Activated CD4-positive, alpha-beta T cell treated with anti-CD3 and anti-CD28 coated beads, Interleukin-2, amount 50 U/mL, for 4 hours (primary cell): ENCODE data around the gene ZSCAN25.
"Not testable (repeated sequence)": the region's sequence is repeated elsewhere in the genome, so short reads cannot be mapped to it uniquely, and the experiment has no call there.

Experiments
- DNase-seq, 2 experiments: peaks; one replicate each; pipeline ENCODE4 v3.0.0-alpha.2; 2020

The ZSCAN25 gene

DNA sequence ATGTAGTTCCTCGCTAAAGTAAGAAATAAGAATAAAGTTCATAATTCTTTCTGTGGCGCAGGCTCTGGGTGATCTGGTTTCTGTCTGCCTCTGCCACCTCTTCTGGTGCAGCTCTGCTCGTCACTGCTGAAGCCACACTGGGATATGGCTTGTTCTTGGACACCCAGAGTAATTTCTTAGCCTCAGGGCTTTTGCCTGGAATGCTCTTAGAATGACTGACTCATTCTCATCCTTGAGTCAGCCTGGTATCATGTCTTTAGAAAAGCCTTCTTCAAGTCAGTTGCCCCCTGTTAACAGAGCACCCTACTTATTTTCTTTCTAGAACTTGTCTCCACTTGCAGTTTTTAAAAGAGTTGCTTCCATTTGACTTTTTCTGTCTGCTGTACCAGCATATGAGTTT lies 2.0 kb downstream of the ZSCAN25 start:
- DNase-seq, result no peak

DNA sequence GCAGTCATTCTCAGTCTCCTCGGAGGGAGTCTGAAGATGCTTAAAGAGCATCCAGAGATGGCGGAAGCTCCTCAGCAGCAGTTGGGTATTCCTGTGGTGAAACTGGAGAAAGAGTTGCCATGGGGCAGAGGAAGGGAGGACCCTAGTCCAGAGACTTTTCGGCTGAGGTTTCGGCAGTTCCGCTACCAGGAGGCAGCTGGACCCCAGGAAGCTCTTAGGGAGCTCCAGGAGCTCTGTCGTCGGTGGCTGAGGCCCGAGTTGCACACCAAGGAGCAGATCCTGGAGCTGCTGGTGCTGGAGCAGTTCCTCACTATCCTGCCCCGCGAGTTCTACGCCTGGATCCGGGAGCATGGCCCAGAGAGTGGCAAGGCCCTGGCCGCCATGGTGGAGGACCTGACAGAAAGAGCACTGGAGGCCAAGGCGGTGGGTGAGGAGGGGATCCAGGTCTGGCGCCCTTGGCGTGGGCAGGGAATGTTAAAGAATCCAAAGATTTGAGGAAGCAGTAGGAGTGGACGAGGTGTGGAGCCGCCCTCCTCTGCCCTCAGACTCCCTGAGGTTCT lies 2.9 kb downstream of the ZSCAN25 start:
- no peak for DNase-seq

GRCh38 chr7:99621271-99621670 lies 4.5 kb downstream of the ZSCAN25 start:
- DNase-seq, result no peak

GRCh38 chr7:99622596-99622995 lies 5.8 kb downstream of the ZSCAN25 start:
- DNase-seq, result no peak

GRCh38 chr7:99623091-99623693 lies 6.4 kb downstream of the ZSCAN25 start:
- no peak for DNase-seq

DNA sequence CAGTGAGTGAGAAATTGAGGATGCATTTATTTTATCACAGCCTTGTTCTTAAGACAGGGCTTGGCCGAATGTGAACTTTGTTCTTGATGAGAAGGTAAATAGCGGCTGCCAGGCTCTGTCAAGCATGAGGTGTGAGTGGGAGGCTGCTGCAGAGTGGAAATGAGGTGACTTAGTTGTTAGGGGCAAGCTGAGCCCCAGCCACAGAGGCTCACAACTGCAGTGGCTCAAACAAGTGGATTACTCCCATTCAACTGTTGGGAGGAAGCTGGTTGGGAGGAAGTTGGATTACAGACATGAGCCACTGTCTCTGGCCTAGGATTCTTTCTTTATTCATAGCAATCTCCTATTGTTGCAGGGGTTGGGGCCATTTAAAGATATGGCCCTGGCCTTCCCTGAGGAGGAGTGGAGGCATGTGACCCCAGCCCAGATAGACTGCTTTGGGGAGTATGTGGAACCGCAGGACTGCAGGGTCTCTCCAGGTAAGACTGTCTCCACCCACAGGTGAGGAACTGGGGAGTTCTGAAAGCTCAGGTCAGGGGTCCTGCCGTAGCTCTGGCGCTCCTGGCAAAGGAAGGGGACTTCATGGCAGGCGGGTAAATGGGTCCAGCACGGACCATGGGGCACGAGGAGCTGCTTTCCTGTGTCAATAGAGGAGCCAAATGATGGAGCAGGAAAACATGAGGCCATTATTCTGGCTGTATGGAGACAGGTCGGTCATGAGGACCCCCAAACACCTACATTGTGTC lies 7.1 kb downstream of the ZSCAN25 start:
- DNase-seq, result no peak

GRCh38 chr7:99624484-99624883 lies 7.7 kb downstream of the ZSCAN25 start:
- peak; percentile 36 to 40 for DNase-seq

DNA sequence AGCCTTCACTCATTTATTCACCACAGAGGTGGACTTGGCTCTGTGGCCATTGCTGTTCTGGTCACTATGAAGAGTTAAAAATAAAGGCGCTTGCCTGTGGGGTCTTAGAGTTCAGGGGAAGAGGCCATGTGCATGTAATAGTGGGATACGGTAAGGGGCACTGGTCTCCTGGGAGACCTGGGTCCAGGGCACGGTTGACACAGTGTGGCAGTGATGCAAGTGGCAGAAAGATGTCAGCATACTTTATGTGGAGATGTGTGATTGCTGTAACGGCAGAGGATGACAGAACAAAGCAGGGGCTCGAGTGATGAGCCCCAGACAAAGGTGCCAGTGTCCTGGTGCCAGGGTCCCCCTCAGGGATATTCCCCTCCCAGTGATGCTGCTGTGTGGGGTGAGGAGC lies 8.6 kb downstream of the ZSCAN25 start:
- DNase-seq, result no peak

DNA sequence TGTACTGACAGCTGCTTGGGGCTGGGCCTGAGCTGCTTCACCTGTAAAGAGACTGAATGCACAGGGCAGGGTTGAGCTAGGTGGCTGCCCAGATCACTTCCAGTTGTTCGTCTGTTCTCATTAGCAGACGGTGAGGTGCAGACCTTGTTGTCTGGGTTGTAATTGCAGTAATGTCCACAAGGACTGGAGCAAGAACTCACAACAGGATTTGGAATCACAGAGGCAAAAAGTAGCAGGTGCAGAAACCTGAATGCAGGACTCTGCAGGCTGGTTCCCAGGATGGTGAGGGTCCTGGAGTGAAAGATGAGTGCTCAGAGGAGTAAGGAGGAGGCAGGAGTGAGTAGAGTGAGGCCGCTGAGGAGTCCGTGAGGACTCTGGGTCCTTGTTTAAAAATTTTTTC lies 9.2 kb downstream of the ZSCAN25 start:
- no peak for DNase-seq

DNA sequence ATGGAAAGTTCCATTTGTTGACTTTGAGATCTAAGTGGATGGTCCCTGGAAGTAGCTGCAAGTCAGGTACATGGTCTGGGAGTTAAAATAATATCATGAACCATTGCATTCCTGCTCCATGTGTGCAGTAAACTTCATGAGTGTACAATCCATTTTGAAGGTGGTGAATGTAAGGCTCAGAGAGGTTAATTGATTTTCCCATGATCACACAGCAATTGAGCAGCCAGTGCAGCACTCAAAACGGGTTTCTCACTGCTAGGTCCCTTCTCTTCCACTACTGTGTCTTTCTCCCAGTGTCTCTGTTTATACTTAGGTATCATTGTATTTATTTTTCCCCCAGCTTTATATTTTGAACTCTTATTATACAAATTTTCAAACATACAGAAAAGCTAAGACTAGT lies 9.9 kb downstream of the ZSCAN25 start:
- no peak for DNase-seq

GRCh38 chr7:99627513-99627912 lies 10.8 kb downstream of the ZSCAN25 start:
- DNase-seq, result no peak

DNA sequence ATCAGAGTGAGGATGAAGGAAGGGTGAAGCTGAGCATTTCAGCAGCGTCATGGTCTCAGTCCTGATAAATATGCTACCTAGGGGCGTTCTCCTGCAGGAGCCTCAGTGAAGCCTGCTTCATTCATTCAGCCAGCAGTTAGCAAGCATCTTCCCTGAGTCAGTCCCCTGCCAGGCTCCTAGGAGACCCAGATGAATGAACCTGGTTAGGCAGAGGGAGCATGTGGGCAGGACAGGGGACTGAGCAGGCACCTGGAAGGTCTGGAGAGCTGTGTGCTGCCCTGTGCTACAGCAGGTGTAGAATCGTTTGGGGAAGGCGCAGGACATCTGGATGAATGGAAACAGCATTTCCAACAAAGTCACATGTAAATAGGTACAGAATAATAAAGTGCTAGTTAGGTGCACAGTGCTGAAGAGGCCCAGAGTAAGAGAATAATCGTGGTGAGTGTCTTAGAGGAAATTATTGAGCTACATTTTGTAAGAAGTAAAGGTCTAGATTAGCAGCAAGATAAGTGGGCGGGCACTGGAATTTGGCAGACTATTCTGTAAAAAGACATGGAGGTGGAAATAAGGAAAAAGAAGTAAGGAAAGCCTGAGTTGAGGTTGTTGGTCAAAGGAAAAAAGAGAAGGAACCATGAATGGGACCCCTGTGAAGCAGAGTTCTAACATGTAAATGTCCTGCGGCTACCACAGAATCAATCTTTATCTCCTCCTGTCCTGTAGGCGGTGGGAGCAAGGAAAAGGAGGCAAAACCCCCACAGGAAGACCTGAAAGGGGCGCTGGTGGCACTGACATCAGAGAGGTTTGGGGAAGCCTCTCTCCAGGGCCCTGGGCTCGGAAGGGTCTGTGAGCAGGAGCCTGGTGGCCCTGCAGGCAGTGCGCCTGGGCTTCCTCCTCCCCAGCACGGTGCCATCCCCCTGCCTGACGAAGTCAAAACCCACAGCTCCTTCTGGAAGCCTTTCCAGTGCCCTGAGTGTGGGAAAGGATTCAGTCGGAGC lies 12.0 kb downstream of the ZSCAN25 start:
- no peak for DNase-seq

DNA sequence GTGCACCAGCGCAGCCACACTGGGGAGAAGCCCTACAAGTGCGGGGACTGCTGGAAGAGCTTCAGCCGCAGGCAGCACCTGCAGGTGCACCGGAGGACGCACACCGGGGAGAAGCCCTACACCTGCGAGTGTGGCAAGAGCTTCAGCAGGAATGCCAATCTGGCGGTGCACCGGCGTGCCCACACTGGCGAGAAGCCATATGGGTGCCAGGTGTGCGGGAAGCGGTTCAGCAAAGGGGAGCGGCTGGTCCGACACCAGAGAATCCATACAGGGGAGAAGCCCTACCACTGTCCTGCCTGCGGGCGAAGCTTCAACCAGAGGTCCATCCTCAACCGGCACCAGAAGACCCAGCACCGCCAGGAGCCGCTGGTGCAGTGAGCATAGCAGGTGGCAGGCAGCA lies 12.9 kb downstream of the ZSCAN25 start:
- DNase-seq, result no peak

- DNase-seq, result no peak
These were observed 14.8 kb downstream of the ZSCAN25 start for GRCh38 chr7:99631295-99632109.

DNA sequence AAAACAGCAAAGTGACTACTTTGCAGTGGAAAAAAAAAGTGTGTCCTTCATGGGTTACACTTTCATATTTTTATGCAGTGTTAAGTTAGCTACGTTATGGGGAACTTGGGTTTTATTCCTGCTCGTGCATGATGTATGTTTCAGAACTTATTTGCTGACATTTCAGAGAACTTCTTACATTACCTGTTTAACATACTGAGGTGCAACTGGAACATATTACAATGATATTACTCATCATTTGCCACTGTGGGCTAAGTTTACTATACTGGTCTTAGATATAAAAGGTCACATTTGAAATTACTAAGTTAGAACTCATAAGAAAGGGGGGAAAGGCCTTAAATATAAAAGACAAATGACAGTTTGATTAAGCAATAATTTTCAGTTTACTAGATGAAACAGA lies 20.7 kb downstream of the ZSCAN25 start:
- DNase-seq, result not testable (repeated sequence)

- no peak for DNase-seq
These were observed 22.0 kb downstream of the ZSCAN25 start for GRCh38 chr7:99638731-99639130.

GRCh38 chr7:99639267-99639666 lies 22.5 kb downstream of the ZSCAN25 start:
- no peak for DNase-seq

- no peak for DNase-seq
These were observed 25.3 kb downstream of the ZSCAN25 start for GRCh38 chr7:99642027-99642426.

GRCh38 chr7:99643464-99643863 lies 26.7 kb downstream of the ZSCAN25 start:
- no peak for DNase-seq

GRCh38 chr7:99644431-99644830 lies 27.7 kb downstream of the ZSCAN25 start:
- no peak for DNase-seq

- DNase-seq, result no peak
These were observed 28.8 kb downstream of the ZSCAN25 start for GRCh38 chr7:99645590-99645989.

GRCh38 chr7:99648843-99649242 lies 32.1 kb downstream of the ZSCAN25 start:
- no peak for DNase-seq
